Transverse colon (tissue), 4 donors: Measurements from ENCODE around the gene TTC22.

ENCODE experiments used
- POLR2A ChIP-seq: fragments of 450-650 bp; IDR thresholded peaks from one replicate; pipeline ENCODE4 v1.6.1; 2016; ENCODE audit warnings: antibody characterized with exemption, mild to moderate bottlenecking, moderate library complexity
- POLR2AphosphoS5 ChIP-seq, 3 donors: sonication (generic); formaldehyde crosslinking; IDR thresholded peaks; one replicate each; pipeline ENCODE4 v1.6.1; 2016; ENCODE audit warnings: antibody characterized with exemption in 3 of 3
- TF ChIP-seq, protein P1 (sequence below), 5 experiments: fragments of 200-600 bp in 3 of 5; fragments of 450-650 bp in 2 of 5; sonication (generic) in 3 of 5; IDR thresholded peaks; 1 replicate in 2 of 5; 2 replicates in 3 of 5; pipeline ENCODE4 v1.5.1; 2016 to 2017; ENCODE audit warnings: antibody characterized with exemption in 5 of 5, inconsistent platforms in 3 of 5, mild to moderate bottlenecking in 2 of 5, moderate library complexity in 1 of 5

DNA sequence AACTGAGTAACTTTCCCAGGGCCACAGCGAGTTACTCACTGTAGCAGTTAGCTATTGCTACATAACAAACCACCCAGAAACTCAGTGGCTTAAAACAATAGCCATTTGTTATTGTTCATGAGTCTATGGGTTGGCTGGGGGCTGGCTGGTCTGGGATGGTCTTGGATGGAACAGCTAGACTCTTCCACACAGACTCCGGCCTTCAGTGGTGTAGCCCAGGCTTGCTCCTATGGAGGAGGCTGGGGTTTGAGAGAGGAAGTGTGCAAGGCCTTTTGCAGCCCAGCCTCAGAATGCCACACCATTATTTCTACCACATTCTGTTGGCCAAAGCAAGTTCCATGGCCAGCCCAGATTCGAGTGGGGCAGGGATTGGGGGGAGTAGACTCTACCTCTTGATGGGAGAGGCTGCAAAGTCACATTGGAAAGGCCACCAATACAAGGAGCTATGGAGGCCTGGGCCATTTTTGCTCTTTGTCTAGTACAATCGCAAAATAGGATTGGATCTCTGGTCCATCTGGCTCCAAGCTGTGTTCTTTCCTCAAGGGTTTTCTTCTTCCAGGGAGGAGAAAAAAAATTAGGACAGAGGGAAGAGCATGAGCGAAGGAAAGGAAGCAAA is 37.5 kb upstream of the TTC22 start:
- TF ChIP-seq, protein P1, sequence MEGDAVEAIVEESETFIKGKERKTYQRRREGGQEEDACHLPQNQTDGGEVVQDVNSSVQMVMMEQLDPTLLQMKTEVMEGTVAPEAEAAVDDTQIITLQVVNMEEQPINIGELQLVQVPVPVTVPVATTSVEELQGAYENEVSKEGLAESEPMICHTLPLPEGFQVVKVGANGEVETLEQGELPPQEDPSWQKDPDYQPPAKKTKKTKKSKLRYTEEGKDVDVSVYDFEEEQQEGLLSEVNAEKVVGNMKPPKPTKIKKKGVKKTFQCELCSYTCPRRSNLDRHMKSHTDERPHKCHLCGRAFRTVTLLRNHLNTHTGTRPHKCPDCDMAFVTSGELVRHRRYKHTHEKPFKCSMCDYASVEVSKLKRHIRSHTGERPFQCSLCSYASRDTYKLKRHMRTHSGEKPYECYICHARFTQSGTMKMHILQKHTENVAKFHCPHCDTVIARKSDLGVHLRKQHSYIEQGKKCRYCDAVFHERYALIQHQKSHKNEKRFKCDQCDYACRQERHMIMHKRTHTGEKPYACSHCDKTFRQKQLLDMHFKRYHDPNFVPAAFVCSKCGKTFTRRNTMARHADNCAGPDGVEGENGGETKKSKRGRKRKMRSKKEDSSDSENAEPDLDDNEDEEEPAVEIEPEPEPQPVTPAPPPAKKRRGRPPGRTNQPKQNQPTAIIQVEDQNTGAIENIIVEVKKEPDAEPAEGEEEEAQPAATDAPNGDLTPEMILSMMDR (IDR thresholded peaks at IDR 0.05) = no peak
- TF ChIP-seq POLR2AphosphoS5 (IDR thresholded peaks at IDR 0.05) = no peak
- TF ChIP-seq POLR2A = no peak
